ENCODE results near the gene ADAT1.

Gene ADAT1

DNA sequence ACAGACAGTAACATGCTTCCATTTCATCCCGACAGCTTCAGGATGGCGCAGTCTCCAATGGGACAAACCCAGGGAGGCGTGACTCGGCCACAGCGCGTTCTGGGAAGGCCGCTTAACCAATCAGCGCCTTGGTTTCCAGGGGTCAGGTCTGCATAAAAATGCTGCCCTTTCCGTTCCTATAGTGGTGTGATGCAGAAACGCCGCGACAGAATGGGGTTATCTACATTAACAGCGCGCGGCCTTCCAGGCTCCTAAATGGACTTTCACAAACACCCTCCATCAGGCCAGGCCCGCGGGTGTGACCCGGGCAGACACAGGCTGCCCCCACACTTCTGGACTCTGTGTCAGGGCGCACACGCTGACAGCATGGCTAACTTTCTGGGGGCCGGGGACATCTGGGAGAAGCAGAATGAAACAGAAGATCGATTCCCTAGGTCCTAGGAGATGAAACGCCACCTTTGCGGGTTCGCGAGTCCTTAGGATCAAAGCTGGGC, 67.8 kb downstream of the ADAT1 start:
- peak overlapping the region; percentile 69 for H3K4me3 ChIP-seq (ENCODE audit: low read length)
- TF ChIP-seq ZNF274 (IDR thresholded peaks at IDR 0.05; ENCODE audit: low read depth, low read length), result no peak

DNA sequence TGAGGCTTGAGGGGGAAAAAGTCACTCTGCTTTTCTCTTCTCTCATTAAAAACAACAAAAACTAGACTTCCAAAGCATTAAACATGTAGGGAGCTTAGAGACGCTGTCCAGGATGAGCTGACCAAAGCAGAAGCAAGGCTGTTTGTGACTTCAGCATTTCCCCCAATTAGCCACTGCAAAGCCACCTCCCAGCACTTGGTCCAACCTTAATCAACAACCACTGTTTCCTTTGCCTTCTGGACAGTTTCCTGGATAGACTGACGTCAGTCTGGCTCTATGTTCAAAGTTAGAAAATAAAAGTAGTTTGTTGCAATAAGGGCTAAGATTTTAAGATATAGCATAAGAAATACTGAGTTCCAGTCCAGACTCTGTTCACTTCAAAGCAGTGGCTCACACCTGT, 70.1 kb downstream of the ADAT1 start:
- H3K4me3 ChIP-seq (ENCODE audit: low read length), result no peak overlapping the region
- TF ChIP-seq ZNF274 (IDR thresholded peaks at IDR 0.05; ENCODE audit: low read depth, low read length), result no peak

DNA sequence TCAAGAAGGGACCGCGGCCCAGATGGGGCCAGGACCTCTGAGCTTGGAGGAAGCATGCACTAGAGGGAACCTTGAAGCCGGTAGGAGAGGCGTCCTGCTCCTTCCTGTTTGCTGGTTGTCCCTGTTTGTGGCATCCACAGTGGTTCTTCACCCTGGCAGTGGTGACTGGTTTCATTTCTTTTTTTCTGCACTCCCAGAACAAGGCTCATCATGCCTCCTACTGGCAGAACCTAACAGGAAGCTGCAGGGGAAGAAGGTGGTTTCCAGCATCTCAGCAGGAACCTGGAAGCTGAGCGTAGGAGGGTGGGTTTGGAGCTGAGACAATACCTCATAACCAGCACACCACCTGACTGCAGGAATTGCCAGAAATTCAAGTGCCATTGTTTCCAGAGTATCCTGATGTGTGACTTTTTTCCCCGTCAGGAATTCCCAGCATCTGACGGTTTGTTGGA, 72.8 kb downstream of the ADAT1 start:
- no peak for TF ChIP-seq ZNF274 (IDR thresholded peaks at IDR 0.05; ENCODE audit: low read depth, low read length)
- H3K4me3 ChIP-seq (ENCODE audit: low read length), result no peak overlapping the region

All from GM08714 (cell line).